ENCODE measurements around the gene PPP3CA.

GRCh38 chr4:101071241-101071640 is 276.1 kb downstream of the PPP3CA start:
- TF ChIP-seq, protein P1, sequence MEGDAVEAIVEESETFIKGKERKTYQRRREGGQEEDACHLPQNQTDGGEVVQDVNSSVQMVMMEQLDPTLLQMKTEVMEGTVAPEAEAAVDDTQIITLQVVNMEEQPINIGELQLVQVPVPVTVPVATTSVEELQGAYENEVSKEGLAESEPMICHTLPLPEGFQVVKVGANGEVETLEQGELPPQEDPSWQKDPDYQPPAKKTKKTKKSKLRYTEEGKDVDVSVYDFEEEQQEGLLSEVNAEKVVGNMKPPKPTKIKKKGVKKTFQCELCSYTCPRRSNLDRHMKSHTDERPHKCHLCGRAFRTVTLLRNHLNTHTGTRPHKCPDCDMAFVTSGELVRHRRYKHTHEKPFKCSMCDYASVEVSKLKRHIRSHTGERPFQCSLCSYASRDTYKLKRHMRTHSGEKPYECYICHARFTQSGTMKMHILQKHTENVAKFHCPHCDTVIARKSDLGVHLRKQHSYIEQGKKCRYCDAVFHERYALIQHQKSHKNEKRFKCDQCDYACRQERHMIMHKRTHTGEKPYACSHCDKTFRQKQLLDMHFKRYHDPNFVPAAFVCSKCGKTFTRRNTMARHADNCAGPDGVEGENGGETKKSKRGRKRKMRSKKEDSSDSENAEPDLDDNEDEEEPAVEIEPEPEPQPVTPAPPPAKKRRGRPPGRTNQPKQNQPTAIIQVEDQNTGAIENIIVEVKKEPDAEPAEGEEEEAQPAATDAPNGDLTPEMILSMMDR (conservative IDR thresholded peaks at IDR 0.05 in 1 of 2, IDR thresholded peaks at IDR 0.05 in 1 of 2; ENCODE audit: low read depth in 1 of 2, low read length in 2 of 2), result no peak
- TF ChIP-seq EZH2 (IDR thresholded peaks at IDR 0.05; ENCODE audit: low read length, missing control alignments), result no peak
